Epidermal melanocyte (primary cell): ENCODE measurements around the gene PNPLA3.

ENCODE experiments used
- DNase-seq: peaks from one replicate; pipeline ENCODE4 v3.0.0; 2011; ENCODE audit warnings: low spot score; ENCODE audit not compliant: insufficient read length

Gene PNPLA3

GRCh38 chr22:43993072-43993760, 69.6 kb downstream of the PNPLA3 start:
- DNase-seq, result peak; percentile 57

DNA sequence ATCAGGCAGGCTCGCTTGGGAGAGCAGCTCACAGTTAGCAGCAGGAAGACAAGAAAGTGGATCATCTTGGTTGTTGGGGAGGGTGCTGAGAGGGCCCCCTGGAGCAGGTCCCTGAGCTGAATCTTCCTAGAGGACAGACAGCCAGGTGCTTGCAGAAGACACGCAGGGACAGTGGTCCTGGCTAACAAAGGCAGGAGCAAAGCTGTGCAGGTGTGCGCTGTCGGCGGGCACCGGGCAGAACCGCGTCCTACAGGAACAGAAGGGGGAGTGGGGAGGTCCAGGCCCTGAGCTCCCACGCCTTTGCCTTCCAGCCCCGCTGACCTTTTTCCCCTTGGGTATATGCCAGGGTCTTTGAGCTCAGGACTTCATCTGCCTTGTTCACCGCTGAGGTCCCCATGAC, 70.4 kb downstream of the PNPLA3 start:
- DNase-seq, result no peak

DNA sequence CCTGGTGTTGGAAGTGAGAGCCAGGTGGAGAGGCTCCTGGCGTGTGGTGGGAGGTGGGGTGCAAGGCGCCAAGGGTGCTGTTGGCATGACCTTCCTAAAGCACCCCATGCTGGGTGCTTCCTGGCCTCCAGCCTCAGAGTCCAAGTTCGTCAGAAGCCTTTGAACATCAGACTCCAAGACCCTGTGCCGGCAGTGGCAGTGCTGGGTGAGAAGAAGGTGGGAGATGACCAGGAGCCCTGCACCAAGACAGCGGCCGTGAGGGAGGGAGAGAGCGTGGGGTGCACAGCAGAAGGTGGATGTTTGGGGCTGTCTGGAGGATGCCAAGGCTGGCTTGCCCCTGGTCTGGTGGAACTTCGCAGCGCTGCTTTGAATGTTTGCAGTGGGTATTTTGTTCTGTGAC, 70.8 kb downstream of the PNPLA3 start:
- DNase-seq, result no peak

- DNase-seq, result no peak
Measured at GRCh38 chr22:43995057-43995685, 71.6 kb downstream of the PNPLA3 start.

DNA sequence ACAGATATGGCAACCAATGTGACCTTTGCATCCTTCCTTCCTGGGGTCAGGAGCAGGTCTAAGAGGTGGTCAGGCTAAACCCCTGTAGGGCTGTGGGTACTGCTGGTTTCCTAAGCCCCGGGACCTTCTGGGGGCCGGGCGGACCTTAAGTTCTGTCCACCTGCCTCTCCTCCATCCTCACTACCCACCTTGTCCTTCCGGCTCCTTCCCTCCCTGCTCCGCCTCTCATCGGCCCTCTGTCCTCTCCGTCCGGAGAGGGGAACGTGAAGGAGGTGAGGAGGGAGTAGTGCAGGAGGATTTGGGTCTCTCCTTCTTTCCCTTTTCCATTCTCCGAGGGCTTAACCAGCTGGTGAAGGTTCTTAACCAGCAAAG, 72.2 kb downstream of the PNPLA3 start:
- no peak for DNase-seq

DNA sequence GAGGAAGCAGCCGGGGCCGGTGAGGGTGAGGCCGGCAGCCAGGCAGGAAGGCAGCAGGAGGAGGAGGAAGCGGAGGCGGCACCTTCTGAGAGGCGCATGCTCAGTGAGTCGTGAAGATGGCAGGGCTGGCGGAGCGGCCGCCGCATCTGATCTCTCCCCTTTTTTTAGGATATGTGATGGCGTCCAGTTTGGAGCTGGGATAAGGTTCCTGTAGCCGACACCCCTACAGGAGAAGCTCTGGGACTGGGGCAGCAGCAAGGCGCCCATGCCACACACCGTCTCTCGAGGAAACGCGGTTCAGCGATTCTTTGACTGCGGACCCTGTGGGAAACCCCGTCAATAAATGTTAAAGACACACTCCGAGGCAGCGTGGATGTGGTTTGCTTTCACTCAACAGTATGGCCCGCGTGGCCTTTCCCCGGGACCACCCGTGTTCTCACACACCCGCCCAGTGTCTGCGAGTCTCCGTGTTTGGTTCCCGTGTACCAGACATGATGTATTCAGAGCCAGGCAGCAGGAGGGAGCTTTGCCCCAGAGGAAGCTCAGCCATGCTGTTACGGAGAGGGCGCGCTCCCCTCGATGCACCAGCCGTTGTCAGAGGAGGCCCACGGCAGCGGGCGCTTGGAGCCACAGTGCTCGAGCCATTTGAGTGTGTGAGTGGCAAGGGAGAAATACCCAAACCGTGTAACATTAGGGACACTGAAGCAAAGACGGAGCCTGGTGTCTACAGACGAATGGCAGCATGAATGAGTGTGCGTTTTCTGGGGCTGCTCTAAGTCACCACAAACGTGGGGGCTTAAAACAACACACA, 72.8 kb downstream of the PNPLA3 start:
- DNase-seq, result no peak

DNA sequence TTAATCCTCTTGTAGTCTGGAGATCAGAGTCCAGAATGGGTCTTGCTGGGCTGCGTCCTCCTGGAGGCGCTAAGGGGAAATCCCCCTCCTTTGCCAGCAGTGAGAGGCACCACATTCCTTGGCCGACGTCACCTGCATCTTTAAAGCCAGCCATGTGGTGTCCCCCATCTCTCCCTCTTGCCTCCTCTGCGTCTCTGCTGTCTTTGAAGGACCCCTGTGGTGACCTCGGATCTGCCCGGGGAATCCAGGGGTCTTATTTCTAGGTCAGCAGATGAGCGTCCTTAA, 73.3 kb downstream of the PNPLA3 start:
- no peak for DNase-seq
